PC-3 (cell line): ENCODE results near the gene H2AZ1. TPM values are rescaled to one million over a fixed set of nuclear protein-coding genes. Genes with fewer than 3 reads are reported as not detected.

Source experiments
- ATAC-seq: fragments of 200-7000 bp; cut with Tn5 transposase; 2 replicates; pipeline ENCODE4 v1.9.1; 2020; ENCODE audit warnings: mild to moderate bottlenecking, moderate library complexity
- BruUV-seq: library from RNA; stranded (reverse); fragments of 400-500 nt; replicated peaks from 2 replicates; lab custom pipeline; 2021; lab: Mats Ljungman, UMichigan
- CTCF ChIA-PET: fragments of 300-600 bp; sonication (Branson Sonifier 250); formaldehyde crosslinking; loops from one replicate; lab custom pipeline; 2022; ENCODE audit warnings: antibody characterized with exemption; lab: Charles Lee
- POLR2A ChIA-PET: fragments of 300-600 bp; sonication (Branson Sonifier 250); formaldehyde crosslinking; loops from one replicate; lab custom pipeline; 2022; ENCODE audit warnings: antibody characterized with exemption; ENCODE audit not compliant: unreplicated experiment; lab: Charles Lee
- DNase-seq: peaks from one replicate; pipeline ENCODE4 v3.0.0-alpha.2; 2015
- H2AFZ ChIP-seq: fragments of 300-600 bp; sonication (generic); 2 replicates; pipeline ENCODE4 v1.6.0; 2016; ENCODE audit warnings: antibody characterized with exemption, low read length
- H3F3A ChIP-seq: fragments of 300-600 bp; sonication (generic); one replicate; pipeline ENCODE4 v1.6.0; 2017; ENCODE audit warnings: antibody characterized with exemption, low read length, control low read depth, mild to moderate bottlenecking; ENCODE audit not compliant: unreplicated experiment
- H3K27ac ChIP-seq: fragments of 300-600 bp; sonication (generic); 2 replicates; pipeline ENCODE4 v1.5.1; 2016; ENCODE audit warnings: mild to moderate bottlenecking, low read length
- H3K27me3 ChIP-seq: fragments of 300-600 bp; sonication (generic); 2 replicates; pipeline ENCODE4 v1.6.1; 2016; ENCODE audit warnings: low read length, mixed read lengths
- H3K36me3 ChIP-seq: fragments of 300-600 bp; sonication (generic); 2 replicates; pipeline ENCODE4 v1.6.1; 2016; ENCODE audit warnings: low read depth, mixed run types, low read length, mixed read lengths
- H3K4me1 ChIP-seq: fragments of 300-600 bp; sonication (generic); 2 replicates; pipeline ENCODE4 v1.5.1; 2016; ENCODE audit warnings: low read length; ENCODE audit not compliant: insufficient read depth
- H3K4me2 ChIP-seq: fragments of 300-600 bp; sonication (generic); 2 replicates; pipeline ENCODE4 v1.6.0; 2016; ENCODE audit warnings: low read length
- H3K4me3 ChIP-seq: fragments of 300-600 bp; sonication (generic); 2 replicates; pipeline ENCODE4 v1.5.1; 2016; ENCODE audit warnings: mild to moderate bottlenecking, low read length, mixed read lengths
- H3K79me2 ChIP-seq: fragments of 300-600 bp; sonication (generic); 2 replicates; pipeline ENCODE4 v1.6.1; 2017; ENCODE audit warnings: low read length, mixed read lengths
- H3K9ac ChIP-seq: fragments of 300-600 bp; sonication (generic); 2 replicates; pipeline ENCODE4 v1.6.0; 2016; ENCODE audit warnings: mild to moderate bottlenecking, low read length
- H3K9me2 ChIP-seq: fragments of 300-600 bp; sonication (generic); replicated peaks from 2 replicates; pipeline ENCODE4 v1.6.1; 2016; ENCODE audit warnings: mixed run types, low read length, mixed read lengths
- H3K9me3 ChIP-seq: fragments of 300-600 bp; sonication (generic); 2 replicates; pipeline ENCODE4 v1.6.1; 2016; ENCODE audit warnings: low read length, mixed read lengths
- H4K20me1 ChIP-seq: fragments of 300-600 bp; sonication (generic); 2 replicates; pipeline ENCODE4 v1.6.1; 2016; ENCODE audit warnings: low read length, mixed read lengths
- EZH2 ChIP-seq: fragments of 300-600 bp; sonication (generic); IDR thresholded peaks from one replicate; pipeline ENCODE4 v1.6.1; 2017; ENCODE audit warnings: antibody characterized with exemption, mild to moderate bottlenecking, low read length; ENCODE audit not compliant: unreplicated experiment
- EZH2phosphoT487 ChIP-seq: fragments of 300-600 bp; sonication (generic); IDR thresholded peaks from 2 replicates; pipeline ENCODE4 v1.6.1; 2018; ENCODE audit warnings: mild to moderate bottlenecking, antibody characterized with exemption, low read length, borderline replicate concordance
- intact Hi-C: fragments of 100-400 bp; cut with micrococcal nuclease; formaldehyde crosslinking; loops from 2 replicates; pipeline ENCODE4 v1.9.0; 2023
- total RNA-seq: library from RNA; depleted of rRNA; stranded (reverse); fragments of >200 nt; gene quantifications from 2 replicates; pipeline ENCODE4 v1.2.3, GENCODE V29; 2014
- TF ChIP-seq, protein P1 (sequence below): fragments of 300-600 bp; sonication (generic); conservative IDR thresholded peaks from 2 replicates; pipeline ENCODE4 v1.5.1; 2017; ENCODE audit warnings: antibody characterized with exemption, low read depth, mild to moderate bottlenecking, low read length

The H2AZ1 gene
- total RNA-seq, 1 experiment from 2014 or later = 433 TPM

DNA sequence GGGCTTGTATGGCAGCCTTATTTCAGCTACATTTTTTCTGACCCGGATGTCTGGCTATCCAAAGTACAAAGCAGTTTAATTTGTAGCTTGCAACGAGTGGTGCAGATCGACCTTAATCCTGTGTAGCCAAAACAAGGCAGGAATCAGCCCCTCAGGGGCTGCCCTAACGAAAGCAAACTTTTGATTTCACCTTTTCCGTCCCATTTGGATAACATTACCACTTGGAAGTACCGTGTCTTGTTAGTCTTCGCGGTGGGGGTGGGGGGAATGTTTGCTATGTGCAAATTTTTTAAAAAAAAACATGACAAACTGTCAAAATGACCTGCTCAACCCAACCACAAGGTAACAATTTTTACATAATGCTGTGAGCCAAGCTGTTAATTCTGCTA lies 2.9 kb downstream of the H2AZ1 start:
- H3K4me1 ChIP-seq = peaks cover 37% of the 10 kb centered on the region
- H3K9me2 ChIP-seq = no peaks in the 10 kb centered on the region
- no peaks in the 10 kb centered on the region for H3K27me3 ChIP-seq
- H3K79me2 ChIP-seq = peaks cover 67% of the 10 kb centered on the region
- H4K20me1 ChIP-seq = peaks cover 20% of the 10 kb centered on the region
- H2AFZ ChIP-seq = peak overlapping the region; percentile 62; the same call in 1 of the 2 replicates
- ATAC-seq (no peak), DNase-seq (no peak)
- H3F3A ChIP-seq = no peaks in the 10 kb centered on the region
- ChIA-PET CTCF (no interaction called here), POLR2A (no interaction called here)
- peaks cover 12% of the 10 kb centered on the region for H3K36me3 ChIP-seq
- no TSS peak for BruUV-seq
- peak overlapping the region; percentile 50 for H3K27ac ChIP-seq
- TF ChIP-seq EZH2 (no peak), EZH2phosphoT487 (no peak)
- TF ChIP-seq, protein P1, sequence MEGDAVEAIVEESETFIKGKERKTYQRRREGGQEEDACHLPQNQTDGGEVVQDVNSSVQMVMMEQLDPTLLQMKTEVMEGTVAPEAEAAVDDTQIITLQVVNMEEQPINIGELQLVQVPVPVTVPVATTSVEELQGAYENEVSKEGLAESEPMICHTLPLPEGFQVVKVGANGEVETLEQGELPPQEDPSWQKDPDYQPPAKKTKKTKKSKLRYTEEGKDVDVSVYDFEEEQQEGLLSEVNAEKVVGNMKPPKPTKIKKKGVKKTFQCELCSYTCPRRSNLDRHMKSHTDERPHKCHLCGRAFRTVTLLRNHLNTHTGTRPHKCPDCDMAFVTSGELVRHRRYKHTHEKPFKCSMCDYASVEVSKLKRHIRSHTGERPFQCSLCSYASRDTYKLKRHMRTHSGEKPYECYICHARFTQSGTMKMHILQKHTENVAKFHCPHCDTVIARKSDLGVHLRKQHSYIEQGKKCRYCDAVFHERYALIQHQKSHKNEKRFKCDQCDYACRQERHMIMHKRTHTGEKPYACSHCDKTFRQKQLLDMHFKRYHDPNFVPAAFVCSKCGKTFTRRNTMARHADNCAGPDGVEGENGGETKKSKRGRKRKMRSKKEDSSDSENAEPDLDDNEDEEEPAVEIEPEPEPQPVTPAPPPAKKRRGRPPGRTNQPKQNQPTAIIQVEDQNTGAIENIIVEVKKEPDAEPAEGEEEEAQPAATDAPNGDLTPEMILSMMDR = no peak
- no peaks in the 10 kb centered on the region for H3K9me3 ChIP-seq
- H3K4me3 ChIP-seq = peak overlapping the region; percentile 96
- intact Hi-C loops = loop anchor here (5.0 kb wide), 2 partner anchors 50 to 130 kb away; partner anchors contain the start of gene DAPP1
- peak overlapping the region; percentile 40; the same call in 1 of the 2 replicates for H3K9ac ChIP-seq
- H3K4me2 ChIP-seq = peak overlapping the region; percentile 100

DNA sequence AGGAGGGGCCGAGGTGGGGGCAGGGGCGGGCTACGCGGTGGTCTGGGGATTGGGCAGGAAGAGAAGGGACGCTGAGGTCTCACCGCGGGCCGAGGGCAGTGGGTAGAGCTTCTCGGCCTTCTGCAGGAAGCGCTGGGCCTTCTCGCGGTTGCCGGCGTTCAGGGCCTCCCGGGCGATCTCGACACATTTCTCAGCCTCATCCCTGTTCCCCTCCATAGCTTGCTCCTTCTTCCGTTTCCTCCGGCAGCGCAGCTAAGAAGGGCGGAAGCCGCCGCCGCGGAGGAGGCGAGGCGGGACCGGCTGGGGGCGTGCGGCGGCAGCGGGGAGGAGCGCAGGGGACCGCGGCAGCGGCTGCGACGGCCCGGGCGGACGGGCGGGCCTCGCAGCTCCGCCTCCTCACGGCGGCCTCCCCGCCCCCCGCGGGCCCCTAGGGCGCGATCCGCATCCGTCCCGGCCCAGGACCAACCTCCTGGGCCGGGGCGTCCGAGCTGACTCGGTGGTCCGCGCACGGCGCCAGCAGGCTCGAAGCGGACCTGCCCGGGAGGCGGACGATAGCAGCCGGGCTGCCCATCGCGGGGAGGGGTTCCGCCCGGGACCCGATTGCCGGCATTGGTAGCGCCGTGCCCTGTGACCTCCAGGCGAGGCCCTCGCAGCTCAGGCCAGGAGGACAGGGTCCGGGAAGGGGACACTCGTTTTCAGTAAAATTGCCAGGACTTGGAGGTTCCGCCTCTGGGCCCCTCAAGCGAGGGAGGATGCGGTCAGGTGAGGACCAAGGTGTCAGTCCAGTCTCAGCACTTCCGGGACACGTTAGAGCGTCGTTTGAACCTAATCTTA lies 3.5 kb downstream of the H2AZ1 start, which contains the start of gene DNAJB14:
Gene DNAJB14 (minus strand): TSS at position 263 of the 834 bp plus-strand sequence. CDS start 47 bp downstream, at position 216.
- intact Hi-C loops = loop anchor here (5.0 kb wide), 2 partner anchors 49 to 129 kb away; partner anchors contain the start of gene DAPP1
- Histone ChIP-seq H4K20me1 (peaks cover 20% of the 10 kb centered on the region), H3K4me3 (peak within 1 kb of the TSS; percentile 96), H3K79me2 (peaks cover 73% of the 10 kb centered on the region), H3K27ac (peak within 1 kb of the TSS; percentile 50), H3K9me3 (no peaks in the 10 kb centered on the region), H2AFZ (peak within 1 kb of the TSS; percentile 77), H3K9ac (peak within 1 kb of the TSS; percentile 81), H3K9me2 (no peaks in the 10 kb centered on the region), H3F3A (no peaks in the 10 kb centered on the region), H3K4me1 (peaks cover 37% of the 10 kb centered on the region), H3K36me3 (peaks cover 12% of the 10 kb centered on the region), H3K27me3 (no peaks in the 10 kb centered on the region), H3K4me2 (peak within 1 kb of the TSS; percentile 100)
- CTCF ChIA-PET = no interaction called here
- peak; percentile 59 for ATAC-seq
- no TSS peak for BruUV-seq
- DNase-seq = peak; percentile 77
- TF ChIP-seq EZH2 (no peak), EZH2phosphoT487 (no peak)
- TF ChIP-seq, protein P1 = no peak
- POLR2A ChIA-PET = interaction anchor here (0.7 kb wide), 2 partner anchors 20 to 536 kb away, joined by 3 to 5 read pairs; no protein-coding TSS in a partner anchor
